GM12878 (cell line): ENCODE measurements around the gene URB1. TPM values are rescaled to one million over a fixed set of nuclear protein-coding genes. Genes with fewer than 3 reads are reported as not detected.

Experiments used
- ATAC-seq: fragments of 200-7000 bp; cut with Tn5 transposase; 3 replicates; pipeline ENCODE4 v1.9.1; 2020; ENCODE audit warnings: mild to moderate bottlenecking, moderate library complexity
- BruUV-seq: library from RNA; stranded (reverse); fragments of 400-500 nt; replicated peaks from 2 replicates; lab custom pipeline; 2021; lab: Mats Ljungman, UMichigan
- CTCF ChIA-PET: fragments of 300-600 bp; sonication (Branson Sonifier 250); formaldehyde crosslinking; extraction: SDS; loops from one replicate; lab custom pipeline; 2021; ENCODE audit warnings: inconsistent platforms; lab: Yijun Ruan, JAX
- POLR2A ChIA-PET: fragments of 350-600 bp; formaldehyde crosslinking; extraction: SDS; loops from one replicate; lab custom pipeline; 2021; ENCODE audit warnings: inconsistent platforms; lab: Charles Lee
- RAD21 ChIA-PET: fragments of 300-600 bp; sonication (Branson Sonifier 250); formaldehyde crosslinking; loops from one replicate; lab custom pipeline; 2023; ENCODE audit warnings: antibody characterized with exemption; ENCODE audit not compliant: unreplicated experiment; lab: Charles Lee
- SMC1A ChIA-PET: fragments of 300-600 bp; sonication (Branson Sonifier 250); formaldehyde crosslinking; loops from one replicate; lab custom pipeline; 2023; ENCODE audit not compliant: unreplicated experiment, uncharacterized antibody; lab: Charles Lee
- DNase-seq: peaks from one replicate; pipeline ENCODE4 v3.0.0-alpha.2; 2011; ENCODE audit warnings: low read depth, low spot score
- FAIRE-seq: peaks from 3 replicates; lab custom pipeline; 2011; peaks lifted over from hg19 to GRCh38; lab: Jason Lieb, UNC
- H2AFZ ChIP-seq: 2 replicates; pipeline ENCODE4 v1.6.0; 2011; ENCODE audit warnings: low read depth, low read length, control low read depth; ENCODE audit not compliant: control insufficient read depth
- H3K27ac ChIP-seq: 2 replicates; pipeline ENCODE4 v1.5.1; 2011; ENCODE audit warnings: control low read depth; ENCODE audit not compliant: control insufficient read depth, insufficient read depth
- H3K27me3 ChIP-seq, 2 experiments: replicated peaks in 1 of 2; 2 replicates each; pipeline versions ENCODE4 v1.6.0 to v1.6.1; 2011; ENCODE audit warnings: low read length in 1 of 2; ENCODE audit not compliant: control insufficient read depth in 2 of 2, insufficient read depth in 2 of 2
- H3K36me3 ChIP-seq, 2 experiments: 2 replicates each; pipeline ENCODE4 v1.5.1; 2011; ENCODE audit warnings: low read length in 1 of 2; ENCODE audit not compliant: control insufficient read depth in 2 of 2, insufficient read depth in 2 of 2
- H3K4me1 ChIP-seq: 2 replicates; pipeline ENCODE4 v1.6.1; 2011; ENCODE audit warnings: mild to moderate bottlenecking, low read length, moderate library complexity, mixed read lengths; ENCODE audit not compliant: control insufficient read depth, insufficient read depth
- H3K4me2 ChIP-seq: 2 replicates; pipeline ENCODE4 v1.6.0; 2011; ENCODE audit warnings: control low read depth; ENCODE audit not compliant: control insufficient read depth, insufficient read depth
- H3K4me3 ChIP-seq: fragments of 200-600 bp; sonication (generic); 2 replicates; pipeline ENCODE4 v1.5.1; 2016
- H3K79me2 ChIP-seq: 2 replicates; pipeline ENCODE4 v1.6.0; 2011; ENCODE audit warnings: low read length; ENCODE audit not compliant: control insufficient read depth, insufficient read depth
- H3K9ac ChIP-seq: 2 replicates; pipeline ENCODE4 v1.8.0; 2011; ENCODE audit warnings: low read length, control low read depth, mixed read lengths; ENCODE audit not compliant: control insufficient read depth, insufficient read depth
- H3K9me3 ChIP-seq: replicated peaks from 3 replicates; pipeline ENCODE4 v1.5.1; 2011; ENCODE audit warnings: mild to moderate bottlenecking, low read length; ENCODE audit not compliant: control insufficient read depth, insufficient read depth
- H4K20me1 ChIP-seq: 2 replicates; pipeline ENCODE4 v1.6.0; 2011; ENCODE audit not compliant: control insufficient read depth, insufficient read depth
- E2F4 ChIP-seq: IDR thresholded peaks from 2 replicates; pipeline ENCODE4 v1.6.1; 2012; ENCODE audit warnings: low read depth, low read length, improper control_type of control experiment
- ETV6 ChIP-seq, 2 experiments: fragments of 450-650 bp in 1 of 2; IDR thresholded peaks in 1 of 2; conservative IDR thresholded peaks in 1 of 2; 2 replicates each; pipeline ENCODE4 v1.6.1; 2014; ENCODE audit warnings: antibody characterized with exemption in 1 of 2, borderline replicate concordance in 1 of 2, low read depth in 1 of 2, mild to moderate bottlenecking in 1 of 2, moderate library complexity in 1 of 2
- FOXM1 ChIP-seq: IDR thresholded peaks from 2 replicates; pipeline ENCODE4 v1.6.1; 2012; ENCODE audit warnings: low read depth, mild to moderate bottlenecking, inconsistent platforms, low read length, moderate library complexity
- IKZF1 ChIP-seq: fragments of 450-650 bp; conservative IDR thresholded peaks from 2 replicates; pipeline ENCODE4 v1.6.1; 2017; ENCODE audit warnings: antibody characterized with exemption, mild to moderate bottlenecking
- POU2F2 ChIP-seq: IDR thresholded peaks from 3 replicates; pipeline ENCODE4 v1.6.1; 2011; ENCODE audit warnings: low read depth, mild to moderate bottlenecking, low read length, borderline replicate concordance
- ZNF217 ChIP-seq: fragments of 450-650 bp; IDR thresholded peaks from 2 replicates; pipeline ENCODE4 v1.6.1; 2017; ENCODE audit warnings: antibody characterized with exemption, mild to moderate bottlenecking
- WGBS: methylation state at CpG from one replicate; pipeline ENCODE4 v1.1.6; 2016; ENCODE audit warnings: low lambda C conversion rate; ENCODE audit not compliant: insufficient replicate concordance, insufficient coverage; ENCODE audit errors: missing lambda C conversion rate; 5-methylcytosine and 5-hydroxymethylcytosine counted together
- in situ Hi-C: fragments of 300-500 bp; cut with MboI; formaldehyde crosslinking; loops from 9 replicates; pipeline ENCODE4 v1.14.3; 2018; ENCODE audit warnings: mixed read lengths
- intact Hi-C: fragments of 100-400 bp; cut with micrococcal nuclease; formaldehyde crosslinking; loops from one replicate; pipeline ENCODE4 v1.14.2; 2022; ENCODE audit not compliant: unreplicated experiment
- polyA plus RNA-seq, 11 experiments: library from polyadenylated mRNA; depleted of rRNA in 4 of 11; unstranded in 6 of 11; stranded (reverse) in 5 of 11; fragments of >200 nt; fragmentation: Nextera tagmentation in 4 of 11; fragmentation: Illumina TruSeq in 1 of 11; extraction: Ambion mirVana in 4 of 11; extraction: Trizol in 1 of 11; gene quantifications; 1 replicate in 1 of 11; 2 replicates in 10 of 11; pipeline versions ENCODE4 v1.2.1 to v1.2.3, GENCODE V29; 2011 to 2016; ENCODE audit warnings: inconsistent platforms in 2 of 11, missing spikeins in 2 of 11, low read depth in 1 of 11
- total RNA-seq, 4 experiments: library from RNA; depleted of rRNA in 3 of 4; stranded (reverse); fragments of >200 nt in 3 of 4; fragmentation: Illumina TruSeq in 1 of 4; extraction: Trizol in 1 of 4; gene quantifications; 2 replicates each; pipeline versions ENCODE4 v1.2.1 to v1.2.3, GENCODE V29; 2013 to 2021
- TF ChIP-seq, protein P1 (sequence below): IDR thresholded peaks from 2 replicates; pipeline ENCODE4 v1.6.1; 2011; ENCODE audit warnings: low read depth, mild to moderate bottlenecking, low read length, moderate library complexity, borderline replicate concordance; ENCODE audit errors: extremely low read depth

URB1 gene
- total and polyA plus RNA-seq, 10 of the 15 experiments (the other 5 are each of a cell fraction or from before 2014, with no cell fraction given), result 0.56 to 23.2 (median 8.9) TPM

- no peak for DNase-seq
- no peak overlapping the region for H3K4me2 ChIP-seq
- H3K9me3 ChIP-seq, result no peaks in the 10 kb centered on the region
- POLR2A ChIA-PET, result no interaction called here
- RAD21 ChIA-PET, result no interaction called here
- no peak overlapping the region for H2AFZ ChIP-seq
- intact Hi-C loops, result no loop called here
- no peak overlapping the region for H3K27ac ChIP-seq
- no peak for FAIRE-seq
- CTCF ChIA-PET, result no interaction called here
- in situ Hi-C loops, result loop anchor here (25.0 kb wide), 1 partner anchor 1256 kb away; the partner anchor contains the start of genes CRYZL1 and ITSN1
- H3K4me3 ChIP-seq, result no peak overlapping the region
- ATAC-seq, result no peak
- H3K9ac ChIP-seq, result no peak overlapping the region
- TSS peak; percentile 36 for BruUV-seq
- H4K20me1 ChIP-seq, result no peaks in the 10 kb centered on the region; the same call in 1 of the 2 replicates
- peaks cover 27 to 30% of the 10 kb centered on the region in 2 experiments; a peak in 3 of 4 replicates for H3K36me3 ChIP-seq
- no peaks in the 10 kb centered on the region for H3K27me3 ChIP-seq
- WGBS, result 60% methylated on average over 4 of the region's 4 CpGs
- SMC1A ChIA-PET, result no interaction called here
- TF ChIP-seq ZNF217 (no peak), ETV6 (conservative IDR thresholded peaks at IDR 0.05 in 1 of 2, IDR thresholded peaks at IDR 0.05 in 1 of 2; ENCODE audit: borderline replicate concordance in 1 of 2, low read depth in 1 of 2) (no peak), FOXM1 (no peak), IKZF1 (no peak), E2F4 (no peak), POU2F2 (no peak)
- TF ChIP-seq, protein P1, sequence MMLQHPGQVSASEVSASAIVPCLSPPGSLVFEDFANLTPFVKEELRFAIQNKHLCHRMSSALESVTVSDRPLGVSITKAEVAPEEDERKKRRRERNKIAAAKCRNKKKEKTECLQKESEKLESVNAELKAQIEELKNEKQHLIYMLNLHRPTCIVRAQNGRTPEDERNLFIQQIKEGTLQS, result no peak
- no peaks in the 10 kb centered on the region for H3K4me1 ChIP-seq
- H3K79me2 ChIP-seq, result no peaks in the 10 kb centered on the region
These were observed 11.9 kb downstream of the URB1 start for GRCh38 chr21:32380940-32381339.
